Measurements from ENCODE around the gene TRIM5. TPM values are rescaled to one million over a fixed set of nuclear protein-coding genes. Genes with fewer than 3 reads are reported as not detected.

Gene TRIM5
- total and polyA plus RNA-seq, 2 donors (not counting 1 experiment from before 2014, with no cell fraction given), result 10.1 to 39.5 TPM

GRCh38 chr11:5624489-5625279, 60.2 kb downstream of the TRIM5 start, which contains the start of gene TRIM34:
Gene TRIM34 (plus strand): TSS chr11:5625001. CDS start chr11:5632332, 7,331 bp downstream.
- Histone ChIP-seq H3K4me1 (ENCODE audit: control insufficient read depth in 2 of 2, insufficient read depth in 2 of 2, low read length in 2 of 2) (peaks cover 22 to 24% of the 10 kb centered on the region in 2 donors), H3K4me2 (replicated peaks; ENCODE audit: low read depth, low read length, poor library complexity, severe bottlenecking) (peak within 1 kb of the TSS; percentile 89), H2AFZ (ENCODE audit: insufficient read depth, low read depth, low read length, poor library complexity, severe bottlenecking) (peak within 1 kb of the TSS; percentile 92), H3K9me3 (ENCODE audit: control extremely low read depth in 1 of 3, control insufficient read depth in 2 of 3, insufficient read depth in 1 of 3, low read length in 2 of 3) (no peaks in the 10 kb centered on the region), H4K20me1 (ENCODE audit: control insufficient read depth, insufficient read depth, low read length, poor library complexity, severe bottlenecking) (no peaks in the 10 kb centered on the region), H3K27me3 (replicated peaks in 1 of 4; ENCODE audit: control extremely low read depth in 1 of 4, control insufficient read depth in 3 of 4, insufficient read depth in 4 of 4, low read length in 3 of 4) (no peaks in the 10 kb centered on the region), H3K9ac (ENCODE audit: low read length) (peak within 1 kb of the TSS; percentile 78), H3K4me3 (ENCODE audit: control extremely low read depth in 1 of 5, extremely low read depth in 1 of 5, insufficient read depth in 1 of 5, low read depth in 2 of 5, low read length in 4 of 5) (peak within 1 kb of the TSS; percentile 44 to 83 (median 73)), H3K36me3 (replicated peaks in 1 of 2; ENCODE audit: control extremely low read depth in 1 of 2, control insufficient read depth in 1 of 2, extremely low read depth in 1 of 2, insufficient read depth in 2 of 2, low read length in 1 of 2) (no peaks in the 10 kb centered on the region), H3K27ac (ENCODE audit: low read length in 2 of 2) (peak within 1 kb of the TSS; percentile 63 to 89), H3K79me2 (ENCODE audit: control insufficient read depth, insufficient read depth, low read length) (peaks cover 56% of the 10 kb centered on the region)
- Mint-ChIP-seq H3K9me3 (ENCODE audit: insufficient read depth) (no peaks in the 10 kb centered on the region), H3K4me3 (peak within 1 kb of the TSS; percentile 95), H3K27ac (peak within 1 kb of the TSS; percentile 96), H3K27me3 (no peaks in the 10 kb centered on the region), H3K4me1 (peaks cover 46% of the 10 kb centered on the region)
- no peak for TF ChIP-seq CTCF (IDR thresholded peaks at IDR 0.05)
- TF ChIP-seq EZH2 (IDR thresholded peaks at IDR 0.05; ENCODE audit: borderline replicate concordance, insufficient read depth, low read depth, low read length, poor library complexity, severe bottlenecking), result no peak
- WGBS (ENCODE audit: insufficient coverage), result 24% methylated on average over 5 of the region's 7 CpGs
- CTCF ChIA-PET, result interaction anchor here (1.1 to 1.5 kb wide), 4 partner anchors 9 to 60 kb away, joined by 3 to 7 read pairs (median 6); partner anchors contain the start of gene TRIM5
- ATAC-seq (ENCODE audit: low read depth) (peak; percentile 97), DNase-seq (peak; percentile 88)
- intact Hi-C loops (cut with micrococcal nuclease), result loop anchor here (1.0 to 2.0 kb wide), 3 partner anchors 60 to 610 kb away; partner anchors contain the start of genes FHIP1B and TRIM22
- POLR2A ChIA-PET, result interaction anchor here (1.2 to 1.4 kb wide), 2 partner anchors 17 to 58 kb away, joined by 3 read pairs; no protein-coding TSS in a partner anchor

GRCh38 chr11:5622802-5623201, 62.1 kb downstream of the TRIM5 start:
- Histone ChIP-seq H4K20me1 (ENCODE audit: control insufficient read depth, insufficient read depth, low read length, poor library complexity, severe bottlenecking) (no peaks in the 10 kb centered on the region), H3K36me3 (replicated peaks in 1 of 2; ENCODE audit: control extremely low read depth in 1 of 2, control insufficient read depth in 1 of 2, extremely low read depth in 1 of 2, insufficient read depth in 2 of 2, low read length in 1 of 2) (no peaks in the 10 kb centered on the region), H3K4me3 (ENCODE audit: control extremely low read depth in 1 of 5, extremely low read depth in 1 of 5, insufficient read depth in 1 of 5, low read depth in 2 of 5, low read length in 4 of 5) (no peak overlapping the region), H3K4me1 (ENCODE audit: control insufficient read depth in 2 of 2, insufficient read depth in 2 of 2, low read length in 2 of 2) (peaks cover 22 to 24% of the 10 kb centered on the region in 2 donors), H3K27ac (ENCODE audit: low read length in 2 of 2) (no peak overlapping the region), H3K27me3 (replicated peaks in 1 of 4; ENCODE audit: control extremely low read depth in 1 of 4, control insufficient read depth in 3 of 4, insufficient read depth in 4 of 4, low read length in 3 of 4) (no peaks in the 10 kb centered on the region), H2AFZ (ENCODE audit: insufficient read depth, low read depth, low read length, poor library complexity, severe bottlenecking) (no peak overlapping the region), H3K79me2 (ENCODE audit: control insufficient read depth, insufficient read depth, low read length) (peaks cover 39% of the 10 kb centered on the region), H3K9ac (ENCODE audit: low read length) (no peak overlapping the region), H3K9me3 (ENCODE audit: control extremely low read depth in 1 of 3, control insufficient read depth in 2 of 3, insufficient read depth in 1 of 3, low read length in 2 of 3) (no peaks in the 10 kb centered on the region), H3K4me2 (replicated peaks; ENCODE audit: low read depth, low read length, poor library complexity, severe bottlenecking) (no peak overlapping the region)
- POLR2A ChIA-PET, result interaction anchor here (0.6 kb wide), 1 partner anchor 22 kb away, joined by 3 read pairs; no protein-coding TSS in a partner anchor
- intact Hi-C loops (cut with micrococcal nuclease), result no loop called here
- 100% methylated on average over 2 of the region's 3 CpGs for WGBS (ENCODE audit: insufficient coverage)
- ATAC-seq (ENCODE audit: low read depth) (no peak), DNase-seq (no peak)
- Mint-ChIP-seq H3K27ac (no peak overlapping the region), H3K4me3 (peak overlapping the region; percentile 41), H3K9me3 (ENCODE audit: insufficient read depth) (no peaks in the 10 kb centered on the region), H3K27me3 (no peaks in the 10 kb centered on the region), H3K4me1 (peaks cover 41% of the 10 kb centered on the region)
- CTCF ChIA-PET, result interaction anchor here (1.2 kb wide), 1 partner anchor 9 kb away, joined by 6 read pairs; no protein-coding TSS in a partner anchor
- TF ChIP-seq CTCF (IDR thresholded peaks at IDR 0.05), result no peak
- no peak for TF ChIP-seq EZH2 (IDR thresholded peaks at IDR 0.05; ENCODE audit: borderline replicate concordance, insufficient read depth, low read depth, low read length, poor library complexity, severe bottlenecking)

Data from B cell (primary cell).